ENCODE measurements around the gene FARS2.

GRCh38 chr6:5747379-5747778 is 486.1 kb downstream of the FARS2 start:
- no peak for TF ChIP-seq CTCF (IDR thresholded peaks at IDR 0.05 in 2 of 3, conservative IDR thresholded peaks at IDR 0.05 in 1 of 3; ENCODE audit: borderline replicate concordance in 1 of 3, insufficient read depth in 1 of 3, low read depth in 2 of 3, low read length in 2 of 3)
- no peak for TF ChIP-seq EGR1 (IDR thresholded peaks at IDR 0.05; ENCODE audit: low read depth)
- TF ChIP-seq POLR2AphosphoS5 (IDR thresholded peaks at IDR 0.05; ENCODE audit: low read depth, low read length), result no peak
- TF ChIP-seq, protein P1, sequence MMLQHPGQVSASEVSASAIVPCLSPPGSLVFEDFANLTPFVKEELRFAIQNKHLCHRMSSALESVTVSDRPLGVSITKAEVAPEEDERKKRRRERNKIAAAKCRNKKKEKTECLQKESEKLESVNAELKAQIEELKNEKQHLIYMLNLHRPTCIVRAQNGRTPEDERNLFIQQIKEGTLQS (IDR thresholded peaks at IDR 0.05), result no peak
- no peak for TF ChIP-seq POLR2A (IDR thresholded peaks at IDR 0.05; ENCODE audit: borderline replicate concordance, extremely low read depth, insufficient read depth, insufficient read length)
- TF ChIP-seq EZH2phosphoT487 (IDR thresholded peaks at IDR 0.05; ENCODE audit: borderline replicate concordance), result no peak
- no peak for TF ChIP-seq YY1 (IDR thresholded peaks at IDR 0.05; ENCODE audit: extremely low read depth, insufficient replicate concordance, low read depth, low read length)
- TF ChIP-seq, protein P2, sequence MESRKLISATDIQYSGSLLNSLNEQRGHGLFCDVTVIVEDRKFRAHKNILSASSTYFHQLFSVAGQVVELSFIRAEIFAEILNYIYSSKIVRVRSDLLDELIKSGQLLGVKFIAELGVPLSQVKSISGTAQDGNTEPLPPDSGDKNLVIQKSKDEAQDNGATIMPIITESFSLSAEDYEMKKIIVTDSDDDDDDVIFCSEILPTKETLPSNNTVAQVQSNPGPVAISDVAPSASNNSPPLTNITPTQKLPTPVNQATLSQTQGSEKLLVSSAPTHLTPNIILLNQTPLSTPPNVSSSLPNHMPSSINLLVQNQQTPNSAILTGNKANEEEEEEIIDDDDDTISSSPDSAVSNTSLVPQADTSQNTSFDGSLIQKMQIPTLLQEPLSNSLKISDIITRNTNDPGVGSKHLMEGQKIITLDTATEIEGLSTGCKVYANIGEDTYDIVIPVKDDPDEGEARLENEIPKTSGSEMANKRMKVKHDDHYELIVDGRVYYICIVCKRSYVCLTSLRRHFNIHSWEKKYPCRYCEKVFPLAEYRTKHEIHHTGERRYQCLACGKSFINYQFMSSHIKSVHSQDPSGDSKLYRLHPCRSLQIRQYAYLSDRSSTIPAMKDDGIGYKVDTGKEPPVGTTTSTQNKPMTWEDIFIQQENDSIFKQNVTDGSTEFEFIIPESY (IDR thresholded peaks at IDR 0.05; ENCODE audit: extremely low read depth, insufficient replicate concordance, low read length), result no peak
- TF ChIP-seq EZH2 (IDR thresholded peaks at IDR 0.05), result no peak
- TF ChIP-seq ZFX (IDR thresholded peaks at IDR 0.05), result no peak
- no peak for TF ChIP-seq JUND (IDR thresholded peaks at IDR 0.05)
- TF ChIP-seq CEBPB (IDR thresholded peaks at IDR 0.05; ENCODE audit: low read depth), result no peak
- no peak for TF ChIP-seq RAD21 (IDR thresholded peaks at IDR 0.05; ENCODE audit: low read depth)
- no peak for TF ChIP-seq REST (IDR thresholded peaks at IDR 0.05; ENCODE audit: low read depth)

All from HCT116 (cell line).